ENCODE measurements around the gene KIRREL2. TPM values are rescaled to one million over a fixed set of nuclear protein-coding genes. Genes with fewer than 3 reads are reported as not detected.

The KIRREL2 gene
- total RNA-seq, 4 donors from 2014 or later, result 1.7 TPM; not detected in 3

DNA sequence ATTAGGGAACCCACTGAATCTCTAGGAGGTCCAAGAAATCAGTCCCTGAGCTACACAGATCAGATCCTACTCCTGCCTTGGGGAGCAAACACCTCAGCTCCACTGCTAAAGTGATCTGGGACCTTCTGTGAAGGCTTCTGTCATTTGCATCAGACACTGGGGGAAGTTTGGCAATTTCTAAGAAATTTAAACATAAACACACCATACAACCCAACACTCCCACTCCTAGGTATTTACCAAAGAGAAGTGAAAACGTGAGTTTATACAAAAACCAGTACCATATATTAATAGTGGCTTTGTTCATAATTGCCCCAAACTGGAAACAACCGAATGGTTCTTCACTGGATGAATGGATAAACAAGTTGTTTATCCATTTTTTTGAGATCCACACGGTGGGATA is 58.7 kb downstream of the KIRREL2 start:
- no peaks in the 10 kb centered on the region for H3K27me3 ChIP-seq
- no peaks in the 10 kb centered on the region for H3K9me3 ChIP-seq
- TF ChIP-seq POLR2A (IDR thresholded peaks at IDR 0.05), result no peak
- TF ChIP-seq, protein P1, sequence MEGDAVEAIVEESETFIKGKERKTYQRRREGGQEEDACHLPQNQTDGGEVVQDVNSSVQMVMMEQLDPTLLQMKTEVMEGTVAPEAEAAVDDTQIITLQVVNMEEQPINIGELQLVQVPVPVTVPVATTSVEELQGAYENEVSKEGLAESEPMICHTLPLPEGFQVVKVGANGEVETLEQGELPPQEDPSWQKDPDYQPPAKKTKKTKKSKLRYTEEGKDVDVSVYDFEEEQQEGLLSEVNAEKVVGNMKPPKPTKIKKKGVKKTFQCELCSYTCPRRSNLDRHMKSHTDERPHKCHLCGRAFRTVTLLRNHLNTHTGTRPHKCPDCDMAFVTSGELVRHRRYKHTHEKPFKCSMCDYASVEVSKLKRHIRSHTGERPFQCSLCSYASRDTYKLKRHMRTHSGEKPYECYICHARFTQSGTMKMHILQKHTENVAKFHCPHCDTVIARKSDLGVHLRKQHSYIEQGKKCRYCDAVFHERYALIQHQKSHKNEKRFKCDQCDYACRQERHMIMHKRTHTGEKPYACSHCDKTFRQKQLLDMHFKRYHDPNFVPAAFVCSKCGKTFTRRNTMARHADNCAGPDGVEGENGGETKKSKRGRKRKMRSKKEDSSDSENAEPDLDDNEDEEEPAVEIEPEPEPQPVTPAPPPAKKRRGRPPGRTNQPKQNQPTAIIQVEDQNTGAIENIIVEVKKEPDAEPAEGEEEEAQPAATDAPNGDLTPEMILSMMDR (IDR thresholded peaks at IDR 0.05), result no peak
- H3K27ac ChIP-seq, result no peak overlapping the region
- no peak overlapping the region for H3K4me3 ChIP-seq
- no peak for DNase-seq
- peaks cover 0 to 3% (median 0%) of the 10 kb centered on the region in 4 donors for H3K4me1 ChIP-seq
- H3K36me3 ChIP-seq, result no peaks in the 10 kb centered on the region

Small RNA genes within 50 kb of the gene (small RNA-seq; reads per million reads assigned to genes)
- 0 reads per million in 2 donors for gene RN7SL402P

Other genes starting within 250 kb of the KIRREL2 start
- 10 to 100 TPM in 2 of 4 donors, 1 to 10 TPM in 2; 2.8 to 42.9 (median 8.3) TPM for gene HAUS5, start 244.2 kb upstream of the KIRREL2 start, total RNA-seq
- gene RBM42, start 227.9 kb upstream of the KIRREL2 start, total RNA-seq, result 10 to 100 TPM; 57.3 to 64.4 (median 63.1) TPM
- 1 to 10 TPM in 2 of 4 donors, not detected in 2; 1.6 to 1.8 TPM for gene ETV2, start 215.2 kb upstream of the KIRREL2 start, total RNA-seq
- 100 to 1,000 TPM; 462 to 930 (median 787) TPM for gene COX6B1, start 208.6 kb upstream of the KIRREL2 start, total RNA-seq
- not detected for gene UPK1A, start 190.4 kb upstream of the KIRREL2 start, total RNA-seq
- gene ZBTB32, start 152.4 kb upstream of the KIRREL2 start, total RNA-seq, result 1 to 10 TPM in 1 of 4 donors, not detected in 3; 2.5 TPM
- gene KMT2B, start 138.9 kb upstream of the KIRREL2 start, total RNA-seq, result 10 to 100 TPM; 27.8 to 62.6 (median 41.9) TPM
- gene IGFLR1, start 114.5 kb upstream of the KIRREL2 start, total RNA-seq, result 10 to 100 TPM in 3 of 4 donors, 1 to 10 TPM in 1; 8.3 to 14.2 (median 12.3) TPM
- 10 to 100 TPM; 14.5 to 70.5 (median 34.6) TPM for gene U2AF1L4, start 111.5 kb upstream of the KIRREL2 start, total RNA-seq
- gene PSENEN, start 111.3 kb upstream of the KIRREL2 start, total RNA-seq, result 10 to 100 TPM in 3 of 4 donors, 1 to 10 TPM in 1; 8.3 to 48.2 (median 40.6) TPM
- gene LIN37, start 108.3 kb upstream of the KIRREL2 start, total RNA-seq, result 10 to 100 TPM; 11.6 to 30.5 (median 20.2) TPM
- gene HSPB6, start 99.9 kb upstream of the KIRREL2 start, total RNA-seq, result 10 to 100 TPM in 2 of 4 donors, 1 to 10 TPM in 2; 9.2 to 19.8 (median 13.6) TPM
- gene PROSER3, start 98.7 kb upstream of the KIRREL2 start, total RNA-seq, result 10 to 100 TPM in 3 of 4 donors, 1 to 10 TPM in 1; 6.0 to 36.8 (median 27.2) TPM
- 100 to 1,000 TPM in 1 of 4 donors, 10 to 100 TPM in 2, 1 to 10 TPM in 1; 8.6 to 166 (median 20.0) TPM for gene ARHGAP33, start 81.3 kb upstream of the KIRREL2 start, total RNA-seq
- gene PRODH2, start 44.1 kb upstream of the KIRREL2 start, total RNA-seq, result not detected
- gene NPHS1, start 4.4 kb upstream of the KIRREL2 start, total RNA-seq, result not detected
- 1 to 10 TPM in 3 of 4 donors, under 1 TPM in 1; 0.53 to 8.3 (median 1.7) TPM for gene APLP1, start 11.7 kb downstream of the KIRREL2 start, total RNA-seq
- gene NFKBID, start 43.6 kb downstream of the KIRREL2 start, total RNA-seq, result 10 to 100 TPM in 3 of 4 donors, 1 to 10 TPM in 1; 8.4 to 38.0 (median 23.6) TPM
- 1 to 10 TPM in 1 of 4 donors, not detected in 3; 9.7 TPM for gene HCST, start 45.6 kb downstream of the KIRREL2 start, total RNA-seq
- gene TYROBP, start 51.4 kb downstream of the KIRREL2 start, total RNA-seq, result 10 to 100 TPM in 3 of 4 donors, 1 to 10 TPM in 1; 4.2 to 56.1 (median 20.2) TPM
- gene LRFN3, start 79.5 kb downstream of the KIRREL2 start, total RNA-seq, result 10 to 100 TPM in 3 of 4 donors, 1 to 10 TPM in 1; 8.3 to 34.4 (median 22.1) TPM
- 10 to 100 TPM; 15.7 to 48.0 (median 39.1) TPM for gene SDHAF1, start 138.3 kb downstream of the KIRREL2 start, total RNA-seq
- gene SYNE4, start 151.9 kb downstream of the KIRREL2 start, total RNA-seq, result 1 to 10 TPM in 2 of 4 donors, under 1 TPM in 1, not detected in 1; 0.67 to 6.8 (median 6.1) TPM
- gene ALKBH6, start 157.3 kb downstream of the KIRREL2 start, total RNA-seq, result 10 to 100 TPM; 26.4 to 56.9 (median 39.8) TPM
- gene CLIP3, start 176.0 kb downstream of the KIRREL2 start, total RNA-seq, result 1 to 10 TPM; 1.8 to 9.8 (median 5.2) TPM
- gene THAP8, start 197.4 kb downstream of the KIRREL2 start, total RNA-seq, result 10 to 100 TPM in 2 of 4 donors, 1 to 10 TPM in 2; 4.9 to 12.4 (median 8.2) TPM
- 10 to 100 TPM in 1 of 4 donors, 1 to 10 TPM in 3; 1.1 to 15.7 (median 2.9) TPM for gene WDR62, start 198.0 kb downstream of the KIRREL2 start, total RNA-seq

All from Peyer's patch (tissue), 4 donors.